H1 (cell line): Measurements from ENCODE around the gene CHD5. TPM values are rescaled to one million over a fixed set of nuclear protein-coding genes. Genes with fewer than 3 reads are reported as not detected.

Source experiments
- CTCF ChIA-PET: fragments of 300-600 bp; sonication (Branson Sonifier 250); formaldehyde crosslinking; loops from one replicate; lab custom pipeline; 2021; ENCODE audit not compliant: partially characterized antibody; lab: Charles Lee
- POLR2A ChIA-PET: fragments of 300-600 bp; sonication (Branson Sonifier 250); formaldehyde crosslinking; loops from one replicate; lab custom pipeline; 2021; ENCODE audit warnings: inconsistent platforms; ENCODE audit not compliant: partially characterized antibody; lab: Charles Lee
- DNase-seq, 2 experiments: peaks; one replicate each; pipeline versions ENCODE4 v3.0.0 to v3.0.0-alpha.2; 2010 to 2022; ENCODE audit warnings: low spot score in 2 of 2, low read depth in 1 of 2, mixed read lengths in 1 of 2
- FAIRE-seq: peaks from 2 replicates; lab custom pipeline; 2011; peaks lifted over from hg19 to GRCh38; lab: Jason Lieb, UNC
- H2AFZ ChIP-seq: 2 replicates; pipeline ENCODE4 v1.8.1; 2012; ENCODE audit warnings: low read length, inconsistent platforms
- H2AK5ac ChIP-seq: 2 replicates; pipeline ENCODE4 v1.6.1; 2013; ENCODE audit warnings: low read depth, low read length
- H2BK120ac ChIP-seq: replicated peaks from 2 replicates; pipeline ENCODE3; 2013; ENCODE audit warnings: low read depth, low read length, inconsistent platforms
- H2BK12ac ChIP-seq: 2 replicates; pipeline ENCODE4 v1.6.1; 2013; ENCODE audit warnings: low read depth, low read length
- H2BK15ac ChIP-seq: 2 replicates; pipeline ENCODE4 v1.6.1; 2013; ENCODE audit warnings: low read length
- H2BK20ac ChIP-seq: 2 replicates; pipeline ENCODE4 v1.6.1; 2013; ENCODE audit warnings: low read length
- H2BK5ac ChIP-seq: 2 replicates; pipeline ENCODE4 v1.6.1; 2013; ENCODE audit warnings: low read depth, low read length
- H3K14ac ChIP-seq: 2 replicates; pipeline ENCODE4 v1.6.1; 2013; ENCODE audit warnings: inconsistent platforms; ENCODE audit not compliant: insufficient read length
- H3K18ac ChIP-seq: 2 replicates; pipeline ENCODE4 v1.6.1; 2013; ENCODE audit warnings: low read length; ENCODE audit errors: extremely low read depth
- H3K23ac ChIP-seq: 2 replicates; pipeline ENCODE4 v1.6.1; 2013; ENCODE audit warnings: inconsistent platforms; ENCODE audit not compliant: insufficient read length
- H3K23me2 ChIP-seq: 2 replicates; pipeline ENCODE4 v1.6.1; 2013; ENCODE audit warnings: low read depth, low read length
- H3K27ac ChIP-seq: 2 replicates; pipeline ENCODE4 v1.6.1; 2011; ENCODE audit warnings: low read depth, low read length, inconsistent platforms
- H3K27me3 ChIP-seq, 4 experiments: replicated peaks in 1 of 4; 1 replicate in 1 of 4; 2 replicates in 3 of 4; pipeline versions ENCODE4 v1.6.1 to v1.8.1; 2011 to 2013; ENCODE audit warnings: low read length in 3 of 4, mild to moderate bottlenecking in 3 of 4, inconsistent platforms in 2 of 4, mixed read lengths in 2 of 4, moderate library complexity in 1 of 4; ENCODE audit not compliant: control insufficient read depth in 3 of 4, insufficient read depth in 3 of 4; ENCODE audit errors: extremely low read depth in 1 of 4
- H3K36me3 ChIP-seq, 4 experiments: 2 replicates each; pipeline versions ENCODE4 v1.6.1 to v1.8.1; 2011 to 2013; ENCODE audit warnings: mild to moderate bottlenecking in 4 of 4, low read length in 3 of 4, moderate library complexity in 2 of 4, control low read depth in 1 of 4, inconsistent platforms in 1 of 4; ENCODE audit not compliant: insufficient read depth in 4 of 4, control insufficient read depth in 2 of 4
- H3K4ac ChIP-seq: replicated peaks from 2 replicates; pipeline ENCODE3; 2013; ENCODE audit warnings: low read length, low read depth, mixed read lengths, inconsistent platforms; ENCODE audit not compliant: insufficient read length
- H3K4me1 ChIP-seq, 4 experiments: replicated peaks in 1 of 4; 1 replicate in 1 of 4; 2 replicates in 3 of 4; pipeline versions ENCODE4 v1.6.1 to v1.8.1; 2011 to 2013; ENCODE audit warnings: low read length in 3 of 4, inconsistent platforms in 2 of 4, mixed read lengths in 1 of 4; ENCODE audit not compliant: insufficient read depth in 4 of 4, control insufficient read depth in 3 of 4
- H3K4me2 ChIP-seq, 2 experiments: 2 replicates each; pipeline versions ENCODE4 v1.6.1 to v1.8.1; 2011 to 2013; ENCODE audit warnings: low read depth in 2 of 2, low read length in 2 of 2, control low read depth in 1 of 2, inconsistent platforms in 1 of 2, mild to moderate bottlenecking in 1 of 2; ENCODE audit not compliant: insufficient read depth in 1 of 2
- H3K4me3 ChIP-seq, 4 experiments: fragments of 200-600, 300-600 bp in 1 of 4; sonication (generic), shearing (Covaris generic), sonication (Bioruptor Twin) in 1 of 4; 2 replicates each; pipeline versions ENCODE4 v1.5.1 to v1.8.1; 2011 to 2016; ENCODE audit warnings: low read length in 4 of 4, low read depth in 3 of 4, control low read depth in 2 of 4, inconsistent platforms in 2 of 4, mild to moderate bottlenecking in 2 of 4, mixed read lengths in 1 of 4, moderate library complexity in 1 of 4; ENCODE audit not compliant: insufficient read depth in 2 of 4; ENCODE audit errors: extremely low read depth in 1 of 4
- H3K56ac ChIP-seq: replicated peaks from 2 replicates; pipeline ENCODE3; 2013; ENCODE audit warnings: low read depth, mild to moderate bottlenecking, mixed read lengths, low read length, inconsistent platforms; ENCODE audit not compliant: insufficient read length
- H3K79me1 ChIP-seq: 2 replicates; pipeline ENCODE4 v1.6.1; 2013; ENCODE audit warnings: low read depth, low read length, control low read depth
- H3K79me2 ChIP-seq, 2 experiments: 2 replicates each; pipeline versions ENCODE4 v1.6.1 to v1.8.1; 2012 to 2013; ENCODE audit warnings: low read length in 2 of 2, mild to moderate bottlenecking in 2 of 2, inconsistent platforms in 1 of 2; ENCODE audit not compliant: insufficient read depth in 2 of 2, control insufficient read depth in 1 of 2
- H3K9ac ChIP-seq, 4 experiments: replicated peaks in 1 of 4; 1 replicate in 1 of 4; 2 replicates in 3 of 4; pipeline versions ENCODE4 v1.6.1 to v1.8.1; 2011 to 2013; ENCODE audit warnings: low read depth in 3 of 4, low read length in 3 of 4, control low read depth in 2 of 4, mild to moderate bottlenecking in 2 of 4, moderate library complexity in 2 of 4, inconsistent platforms in 1 of 4; ENCODE audit errors: extremely low read depth in 1 of 4
- H3K9me3 ChIP-seq, 2 experiments: 2 replicates each; pipeline versions ENCODE4 v1.6.1 to v1.8.1; 2012 to 2013; ENCODE audit warnings: mild to moderate bottlenecking in 2 of 2, moderate library complexity in 2 of 2, control low read depth in 1 of 2, inconsistent platforms in 1 of 2, low read depth in 1 of 2, low read length in 1 of 2, mixed read lengths in 1 of 2; ENCODE audit not compliant: insufficient read depth in 2 of 2
- H4K20me1 ChIP-seq, 2 experiments: replicated peaks in 1 of 2; 2 replicates each; pipeline versions ENCODE3 to v1.8.1; 2011 to 2013; ENCODE audit warnings: inconsistent platforms in 2 of 2, low read length in 2 of 2, mild to moderate bottlenecking in 1 of 2; ENCODE audit not compliant: insufficient read depth in 2 of 2, control insufficient read depth in 1 of 2
- H4K5ac ChIP-seq: 2 replicates; pipeline ENCODE4 v1.6.1; 2013; ENCODE audit warnings: low read length, low read depth, mixed read lengths, inconsistent platforms; ENCODE audit not compliant: insufficient read length
- H4K8ac ChIP-seq: 2 replicates; pipeline ENCODE4 v1.8.0; 2013; ENCODE audit warnings: mild to moderate bottlenecking, moderate library complexity, low read length, inconsistent platforms; ENCODE audit not compliant: insufficient read depth; ENCODE audit errors: extremely low read depth
- H4K91ac ChIP-seq: replicated peaks from 2 replicates; pipeline ENCODE3; 2013; ENCODE audit warnings: low read length, mixed read lengths, inconsistent platforms; ENCODE audit not compliant: insufficient read length
- ATF2 ChIP-seq: IDR thresholded peaks from 2 replicates; pipeline ENCODE4 v1.6.1; 2012; ENCODE audit warnings: low read length, inconsistent platforms
- BACH1 ChIP-seq: IDR thresholded peaks from 2 replicates; pipeline ENCODE4 v1.6.1; 2012; ENCODE audit warnings: low read length, improper control_type of control experiment
- E2F6 ChIP-seq: IDR thresholded peaks from 2 replicates; pipeline ENCODE4 v1.6.1; 2012; ENCODE audit warnings: inconsistent platforms
- MAX ChIP-seq: IDR thresholded peaks from 2 replicates; pipeline ENCODE4 v1.6.1; 2012; ENCODE audit warnings: inconsistent platforms
- RAD21 ChIP-seq, 2 experiments: IDR thresholded peaks in 1 of 2; conservative IDR thresholded peaks in 1 of 2; 2 replicates each; pipeline ENCODE4 v1.6.1; 2011; ENCODE audit warnings: low read depth in 2 of 2, low read length in 2 of 2, improper control_type of control experiment in 1 of 2, inconsistent platforms in 1 of 2, mild to moderate bottlenecking in 1 of 2, moderate library complexity in 1 of 2
- USF2 ChIP-seq: IDR thresholded peaks from 2 replicates; pipeline ENCODE4 v1.6.1; 2011; ENCODE audit warnings: low read length, improper control_type of control experiment
- WGBS, 2 experiments: shearing (Covaris generic) in 1 of 2; methylation state at CpG; one replicate each; pipeline versions ENCODE4 v1.1.6 to v1.1.7; 2013 to 2015; ENCODE audit warnings: low lambda C conversion rate in 2 of 2, mixed read lengths in 2 of 2, inconsistent platforms in 1 of 2, low coverage in 1 of 2, missing lambda C conversion rate in 1 of 2; ENCODE audit not compliant: insufficient replicate concordance in 2 of 2, insufficient coverage in 1 of 2, insufficient read length in 1 of 2; ENCODE audit errors: extremely low coverage in 1 of 2, missing lambda C conversion rate in 1 of 2; 5-methylcytosine and 5-hydroxymethylcytosine counted together
- polyA plus RNA-seq, 7 experiments: library from polyadenylated mRNA; depleted of rRNA in 3 of 7; stranded (reverse) in 5 of 7; unstranded in 2 of 7; fragments of >200 nt in 5 of 7; fragments of 200-250 nt in 2 of 7; gene quantifications; 1 replicate in 5 of 7; 2 replicates in 1 of 7; 4 replicates in 1 of 7; pipeline versions ENCODE4 v1.2.1 to v1.2.3, GENCODE V29; 2011 to 2013; ENCODE audit warnings: missing spikeins in 2 of 7, mixed read lengths in 2 of 7
- total RNA-seq: library from RNA; stranded (reverse); fragmentation: NEBNext Ultra II Directional; extraction: Animal tissue kit (Norgen Biotek cat#: 25700); gene quantifications from 2 replicates; pipeline ENCODE4 v1.2.1, GENCODE V29; 2021

CHD5 gene
- total and polyA plus RNA-seq, 2 of the 8 experiments (the other 6 are each of a cell fraction or from before 2014, with no cell fraction given): 0.42 to 1.8 TPM

GRCh38 chr1:6141592-6141991 lies 38.5 kb downstream of the CHD5 start:
- H2BK15ac ChIP-seq: no peak overlapping the region
- H2BK20ac ChIP-seq: no peak overlapping the region
- FAIRE-seq (no peak), DNase-seq (peak in 1 of 2 experiments; percentile 67)
- no peak overlapping the region for H3K14ac ChIP-seq
- no peak overlapping the region for H3K4me2 ChIP-seq
- WGBS, 2 experiments: 71% methylated on average over 7 of the region's 7 CpGs; no CpG with 5 or more reads in 1 of the 2 experiments
- H3K27me3 ChIP-seq: no peaks in the 10 kb centered on the region; a peak in 1 of 7 replicates
- no peak overlapping the region for H2BK120ac ChIP-seq
- no peak overlapping the region; the same call in 1 of the 2 replicates for H4K8ac ChIP-seq
- H2BK5ac ChIP-seq: no peak overlapping the region
- no peaks in the 10 kb centered on the region for H4K20me1 ChIP-seq
- no peak overlapping the region for H4K91ac ChIP-seq
- H3K23ac ChIP-seq: no peak overlapping the region
- no peak overlapping the region for H4K5ac ChIP-seq
- no peaks in the 10 kb centered on the region for H3K23me2 ChIP-seq
- ChIA-PET POLR2A (interaction anchor here (1.0 kb wide), 1 partner anchor 13 kb away, joined by 4 read pairs; no protein-coding TSS in a partner anchor), CTCF (interaction anchor here (0.6 to 2.8 kb wide), 23 partner anchors 9 to 104 kb away, joined by 3 to 12 read pairs (median 5); no protein-coding TSS in a partner anchor)
- H3K36me3 ChIP-seq: no peaks in the 10 kb centered on the region; a peak in 1 of 8 replicates
- H2AK5ac ChIP-seq: no peak overlapping the region
- no peak overlapping the region for H3K4me3 ChIP-seq
- H3K18ac ChIP-seq: no peak overlapping the region
- H3K4me1 ChIP-seq: peaks cover 0 to 11% (median under 1%) of the 10 kb centered on the region in 4 experiments; a peak in 2 of 7 replicates
- H3K9me3 ChIP-seq: no peaks in the 10 kb centered on the region
- no peak overlapping the region for H3K4ac ChIP-seq
- H3K56ac ChIP-seq: no peak overlapping the region
- H3K79me2 ChIP-seq: no peaks in the 10 kb centered on the region
- H2AFZ ChIP-seq: no peak overlapping the region
- H3K27ac ChIP-seq: no peak overlapping the region
- no peak overlapping the region for H2BK12ac ChIP-seq
- H3K9ac ChIP-seq: no peak overlapping the region
- no peaks in the 10 kb centered on the region for H3K79me1 ChIP-seq
- TF ChIP-seq MAX: peak; percentile 85
- TF ChIP-seq USF2: peak; percentile 34; the same call in 1 of the 2 replicates
- no peak for TF ChIP-seq ATF2
- TF ChIP-seq E2F6: peak; percentile 63
- TF ChIP-seq BACH1: no peak
- peak; percentile 61 to 63 for TF ChIP-seq RAD21 (IDR thresholded peaks at IDR 0.05 in 1 of 2, conservative IDR thresholded peaks at IDR 0.05 in 1 of 2; ENCODE audit: low read depth in 2 of 2, low read length in 2 of 2)
